HL-60/S4 (cell line): ENCODE results near the gene DACH1.

Experiments used
- in situ Hi-C: fragments of 300-500 bp; cut with MboI; formaldehyde crosslinking; loops from 2 replicates; pipeline ENCODE4 v1.14.3; 2022; ENCODE audit warnings: low sequenced_read_pairs

The DACH1 gene

GRCh38 chr13:71513411-71514033, 353.5 kb downstream of the DACH1 start:
- in situ Hi-C loops = no loop called here

DNA sequence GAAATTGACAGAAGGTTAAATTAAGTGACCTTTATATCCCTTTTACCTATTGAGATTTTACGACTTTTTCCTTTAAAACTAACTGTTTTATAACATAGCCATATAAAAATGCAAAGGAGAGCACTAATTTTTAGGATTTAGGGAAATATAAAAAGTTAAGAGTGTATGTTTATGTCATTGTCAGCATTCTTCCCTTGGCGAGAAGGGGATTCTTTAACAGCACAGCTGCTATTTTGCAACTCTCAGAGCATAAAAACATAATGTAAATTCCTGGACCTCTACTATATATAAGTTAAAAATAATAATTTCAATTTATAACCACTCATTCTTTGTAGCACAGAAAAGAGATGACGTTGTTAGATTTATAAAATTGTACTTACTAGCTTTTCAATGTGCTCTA, 363.2 kb downstream of the DACH1 start:
- in situ Hi-C loops = no loop called here

DNA sequence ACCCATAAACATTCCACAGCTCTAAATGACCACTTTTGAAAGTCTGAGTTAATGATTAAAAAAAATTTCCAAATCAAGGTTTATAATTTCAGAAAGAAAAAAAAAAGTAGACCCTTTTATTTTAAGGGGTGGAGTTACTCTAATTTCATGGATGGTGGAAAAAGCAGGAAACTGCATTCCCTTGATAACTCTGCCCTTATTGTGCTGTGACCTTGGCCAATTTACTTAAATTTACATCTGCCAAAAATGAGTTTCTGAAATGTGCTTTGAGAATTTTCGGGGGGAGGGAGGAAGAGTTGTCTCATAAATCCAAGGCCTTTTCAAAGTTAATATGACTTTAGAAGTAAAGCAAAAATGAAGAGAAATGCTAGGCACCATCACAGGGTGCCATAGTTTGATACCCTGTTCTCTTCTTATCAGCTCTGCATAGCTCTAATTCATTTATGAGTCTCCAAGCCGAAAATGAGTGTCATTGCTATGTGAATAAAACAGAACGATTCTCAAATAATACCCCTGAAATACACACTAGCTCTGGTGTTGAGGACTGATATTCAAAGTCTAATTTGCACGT, 367.0 kb downstream of the DACH1 start:
- in situ Hi-C loops = no loop called here

- in situ Hi-C loops = no loop called here
Observed at GRCh38 chr13:71499235-71499634, 367.8 kb downstream of the DACH1 start.

- in situ Hi-C loops = no loop called here
Observed at GRCh38 chr13:71493189-71493588, 373.8 kb downstream of the DACH1 start.

DNA sequence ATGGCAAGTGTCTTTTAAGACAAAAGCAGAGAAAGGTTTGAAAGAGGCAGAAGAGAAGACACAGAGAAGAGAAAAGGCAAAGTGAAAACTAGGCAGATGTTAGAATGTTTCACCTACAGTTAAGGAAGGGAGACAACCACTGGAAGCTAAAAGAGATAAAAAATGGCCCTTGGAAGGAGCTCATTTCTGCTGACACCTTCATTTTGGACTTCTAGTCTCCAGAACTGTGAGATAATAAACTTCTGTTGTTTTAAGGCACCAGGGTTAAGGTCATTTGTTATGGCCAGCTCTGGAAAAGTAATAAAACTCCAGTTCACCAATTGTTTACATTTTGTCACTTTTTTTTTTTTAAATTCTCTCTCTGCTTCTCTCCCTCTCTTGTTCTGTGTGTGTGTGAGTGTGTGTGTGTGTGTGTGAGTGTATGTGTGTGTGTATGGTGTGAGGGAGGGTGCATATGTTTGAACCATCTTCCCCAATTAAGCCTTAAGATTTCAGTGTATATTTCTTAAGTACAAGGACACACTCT, 374.6 kb downstream of the DACH1 start:
- in situ Hi-C loops = no loop called here

- in situ Hi-C loops = no loop called here
Observed at GRCh38 chr13:71491010-71491409, 376.0 kb downstream of the DACH1 start.

GRCh38 chr13:71489041-71489440, 378.0 kb downstream of the DACH1 start:
- in situ Hi-C loops = no loop called here

GRCh38 chr13:71488201-71488600, 378.8 kb downstream of the DACH1 start:
- in situ Hi-C loops = no loop called here

- in situ Hi-C loops = no loop called here
Observed at GRCh38 chr13:71485913-71486312, 381.1 kb downstream of the DACH1 start.

GRCh38 chr13:71483733-71484132, 383.3 kb downstream of the DACH1 start:
- in situ Hi-C loops = no loop called here

GRCh38 chr13:71481501-71481900, 385.5 kb downstream of the DACH1 start:
- in situ Hi-C loops = no loop called here

GRCh38 chr13:71481046-71481445, 386.0 kb downstream of the DACH1 start:
- in situ Hi-C loops = no loop called here

- in situ Hi-C loops = no loop called here
Observed at GRCh38 chr13:71477735-71478134, 389.3 kb downstream of the DACH1 start.

- in situ Hi-C loops = no loop called here
Observed at GRCh38 chr13:71474936-71475335, 392.1 kb downstream of the DACH1 start.

- in situ Hi-C loops = no loop called here
Observed at GRCh38 chr13:71469626-71470025, 397.4 kb downstream of the DACH1 start.

DNA sequence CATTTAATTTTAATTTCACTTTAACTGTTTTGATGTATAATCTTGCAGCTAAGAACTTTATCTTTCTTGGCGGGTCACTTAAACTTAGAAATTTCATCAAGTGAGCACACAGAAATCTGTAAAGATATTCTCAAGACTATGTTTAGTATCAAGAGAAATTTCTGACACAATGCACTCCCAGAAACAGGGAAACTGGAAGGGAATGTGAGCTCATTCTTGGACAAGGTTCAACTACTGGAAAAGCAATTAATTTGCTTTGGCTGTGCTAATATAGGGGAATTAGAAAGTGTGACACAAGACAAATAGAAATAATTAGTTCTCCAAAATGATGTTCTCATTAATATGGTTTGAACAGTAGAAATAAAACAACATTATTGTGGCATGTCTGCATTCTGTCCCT, 402.3 kb downstream of the DACH1 start:
- in situ Hi-C loops = no loop called here

DNA sequence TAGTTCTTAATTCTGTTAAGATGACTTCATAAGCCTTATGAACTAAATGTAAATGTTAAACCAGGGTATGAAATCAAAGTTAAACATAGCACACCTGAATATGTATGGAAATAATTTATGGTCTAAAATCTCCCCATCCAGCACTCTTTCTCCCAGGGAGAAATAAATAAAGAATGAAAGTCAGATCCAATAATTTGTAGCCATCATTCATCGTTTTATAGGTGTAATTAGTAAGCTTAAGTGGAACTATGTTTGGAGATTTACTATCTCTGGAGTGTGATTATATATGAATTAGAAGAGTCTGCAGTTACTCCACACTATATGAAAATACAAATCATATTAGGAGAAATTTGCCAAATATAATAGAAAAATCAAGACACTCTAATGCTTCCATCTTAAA, 405.1 kb downstream of the DACH1 start:
- in situ Hi-C loops = no loop called here

GRCh38 chr13:71460211-71460610, 406.8 kb downstream of the DACH1 start:
- in situ Hi-C loops = no loop called here

GRCh38 chr13:71459708-71460107, 407.3 kb downstream of the DACH1 start:
- in situ Hi-C loops = no loop called here

DNA sequence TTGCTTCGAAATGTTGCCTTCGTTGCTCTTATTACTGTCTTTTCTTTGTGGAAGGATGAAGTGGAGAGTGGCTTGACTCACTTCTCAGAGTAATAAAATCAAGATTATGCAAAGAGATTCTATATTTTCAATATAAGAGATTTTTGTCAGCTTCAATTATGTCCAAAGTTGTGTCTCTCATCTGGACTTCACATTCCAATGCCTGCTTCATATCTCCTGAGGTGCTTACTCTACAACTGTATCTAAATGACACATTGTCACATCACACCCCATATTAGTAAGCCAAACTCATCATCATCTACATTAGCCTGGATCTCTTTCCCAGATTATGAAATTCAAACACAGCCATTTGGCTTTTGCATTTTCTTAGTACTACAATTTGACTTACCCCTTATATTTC, 409.4 kb downstream of the DACH1 start:
- in situ Hi-C loops = no loop called here

- in situ Hi-C loops = no loop called here
Observed at GRCh38 chr13:71456136-71456535, 410.9 kb downstream of the DACH1 start.

GRCh38 chr13:71454509-71454908, 412.5 kb downstream of the DACH1 start:
- in situ Hi-C loops = no loop called here
